Peyer's patch (tissue), 4 donors: Measurements from ENCODE around the gene CD177.

Experiments used
- POLR2A ChIP-seq, 2 donors: fragments of 450-650 bp; IDR thresholded peaks; one replicate each; pipeline ENCODE4 v1.5.1; 2017; ENCODE audit warnings: antibody characterized with exemption in 2 of 2, mild to moderate bottlenecking in 2 of 2, moderate library complexity in 2 of 2
- TF ChIP-seq, protein P1 (sequence below), 6 experiments: fragments of 450-650 bp in 4 of 6; fragments of 200-600 bp in 2 of 6; sonication (generic) in 1 of 6; IDR thresholded peaks; one replicate each; pipeline ENCODE4 v1.5.1; 2017 to 2019; ENCODE audit warnings: antibody characterized with exemption in 6 of 6, mild to moderate bottlenecking in 3 of 6, moderate library complexity in 1 of 6

DNA sequence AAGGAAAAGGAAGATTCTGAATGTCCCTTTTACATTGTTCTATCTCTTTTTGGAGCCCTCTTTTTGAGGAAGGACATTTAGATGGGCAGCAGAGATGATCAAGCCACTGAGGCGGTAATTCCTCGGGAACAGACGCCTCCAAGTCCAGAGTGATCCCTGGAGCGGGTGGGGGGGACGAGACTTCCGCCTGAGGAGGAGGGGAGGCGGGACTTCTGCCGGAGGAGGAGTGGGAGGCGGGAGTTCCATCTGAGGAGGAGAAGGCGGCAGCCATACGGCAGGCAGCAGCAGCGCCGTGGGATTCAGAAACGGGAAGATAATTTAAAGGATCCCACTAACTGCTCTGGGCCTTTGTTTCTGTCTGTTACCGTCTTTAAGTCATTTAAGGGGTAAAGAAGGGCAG is 37.6 kb upstream of the CD177 start:
- TF ChIP-seq, protein P1, sequence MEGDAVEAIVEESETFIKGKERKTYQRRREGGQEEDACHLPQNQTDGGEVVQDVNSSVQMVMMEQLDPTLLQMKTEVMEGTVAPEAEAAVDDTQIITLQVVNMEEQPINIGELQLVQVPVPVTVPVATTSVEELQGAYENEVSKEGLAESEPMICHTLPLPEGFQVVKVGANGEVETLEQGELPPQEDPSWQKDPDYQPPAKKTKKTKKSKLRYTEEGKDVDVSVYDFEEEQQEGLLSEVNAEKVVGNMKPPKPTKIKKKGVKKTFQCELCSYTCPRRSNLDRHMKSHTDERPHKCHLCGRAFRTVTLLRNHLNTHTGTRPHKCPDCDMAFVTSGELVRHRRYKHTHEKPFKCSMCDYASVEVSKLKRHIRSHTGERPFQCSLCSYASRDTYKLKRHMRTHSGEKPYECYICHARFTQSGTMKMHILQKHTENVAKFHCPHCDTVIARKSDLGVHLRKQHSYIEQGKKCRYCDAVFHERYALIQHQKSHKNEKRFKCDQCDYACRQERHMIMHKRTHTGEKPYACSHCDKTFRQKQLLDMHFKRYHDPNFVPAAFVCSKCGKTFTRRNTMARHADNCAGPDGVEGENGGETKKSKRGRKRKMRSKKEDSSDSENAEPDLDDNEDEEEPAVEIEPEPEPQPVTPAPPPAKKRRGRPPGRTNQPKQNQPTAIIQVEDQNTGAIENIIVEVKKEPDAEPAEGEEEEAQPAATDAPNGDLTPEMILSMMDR (IDR thresholded peaks at IDR 0.05) = no peak
- no peak for TF ChIP-seq POLR2A (IDR thresholded peaks at IDR 0.05)
